Activated gamma-delta T cell treated with Interleukin-2 at 50 U/mL for 16 hours (primary cell): ENCODE results near the gene ZNF365.
"Not testable (repeated sequence)": the region's sequence is repeated elsewhere in the genome, so short reads cannot be mapped to it uniquely, and the experiment has no call there.

Source experiments
- DNase-seq: peaks from one replicate; pipeline ENCODE4 v3.0.0-alpha.2; 2020

ZNF365 gene, protein sequence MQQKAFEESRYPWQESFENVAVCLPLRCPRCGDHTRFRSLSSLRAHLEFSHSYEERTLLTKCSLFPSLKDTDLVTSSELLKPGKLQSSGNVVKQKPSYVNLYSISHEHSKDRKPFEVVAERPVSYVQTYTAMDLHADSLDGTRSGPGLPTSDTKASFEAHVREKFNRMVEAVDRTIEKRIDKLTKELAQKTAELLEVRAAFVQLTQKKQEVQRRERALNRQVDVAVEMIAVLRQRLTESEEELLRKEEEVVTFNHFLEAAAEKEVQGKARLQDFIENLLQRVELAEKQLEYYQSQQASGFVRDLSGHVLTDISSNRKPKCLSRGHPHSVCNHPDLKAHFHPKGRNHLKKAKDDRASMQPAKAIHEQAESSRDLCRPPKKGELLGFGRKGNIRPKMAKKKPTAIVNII

DNA sequence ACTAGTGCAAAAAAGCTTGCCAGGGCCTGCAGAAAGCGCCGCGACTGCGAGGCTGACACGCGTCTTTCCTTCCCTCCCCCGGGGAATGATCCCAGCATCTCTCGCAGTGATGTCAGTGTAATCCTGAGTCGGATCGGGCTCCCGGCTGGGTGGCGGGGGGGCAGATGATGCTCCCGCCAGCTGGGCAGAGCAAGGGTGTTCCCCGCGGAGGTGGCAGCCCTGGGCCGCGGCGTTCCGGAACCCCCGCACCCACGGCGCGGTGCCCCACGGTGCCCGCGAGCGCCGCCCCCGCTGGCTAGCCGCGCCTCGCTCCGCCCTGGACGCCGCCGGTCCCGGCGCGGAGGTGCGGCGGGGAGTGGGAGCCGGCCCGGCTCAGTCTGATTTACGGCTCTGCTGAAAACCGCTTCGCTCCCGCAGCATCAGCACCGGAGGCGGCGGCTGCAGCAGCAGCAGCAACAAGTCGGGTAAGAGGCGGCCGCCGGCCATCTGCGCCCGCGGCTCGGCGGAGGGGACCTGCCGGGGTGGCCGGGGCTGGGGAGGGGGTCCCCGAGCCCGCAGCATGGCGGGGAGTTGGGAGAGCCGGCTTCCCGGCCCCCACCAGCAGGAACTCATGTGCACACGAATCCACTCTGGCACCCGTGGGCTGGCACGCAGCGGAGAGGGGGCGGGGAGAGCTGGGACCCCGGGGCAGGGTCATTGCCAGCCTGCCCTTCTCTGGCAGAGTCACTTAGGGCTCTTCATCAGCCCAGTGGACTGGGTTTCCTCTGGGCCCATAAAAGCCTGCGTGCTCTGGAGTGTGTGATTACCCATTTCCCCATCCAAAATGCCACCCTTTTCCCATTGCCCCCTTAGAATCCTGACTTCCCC lies at the start of gene ZNF365:
Gene ZNF365, plus strand, starts transcription at position 375 of the 867 bp plus-strand sequence. CDS start 1,825 bp downstream, outside the sequence.
- DNase-seq, result peak; percentile 21

GRCh38 chr10:62326176-62326575 lies 48.0 kb upstream of the ZNF365 start:
- no peak for DNase-seq

GRCh38 chr10:62327885-62328284 lies 46.3 kb upstream of the ZNF365 start:
- no peak for DNase-seq

DNA sequence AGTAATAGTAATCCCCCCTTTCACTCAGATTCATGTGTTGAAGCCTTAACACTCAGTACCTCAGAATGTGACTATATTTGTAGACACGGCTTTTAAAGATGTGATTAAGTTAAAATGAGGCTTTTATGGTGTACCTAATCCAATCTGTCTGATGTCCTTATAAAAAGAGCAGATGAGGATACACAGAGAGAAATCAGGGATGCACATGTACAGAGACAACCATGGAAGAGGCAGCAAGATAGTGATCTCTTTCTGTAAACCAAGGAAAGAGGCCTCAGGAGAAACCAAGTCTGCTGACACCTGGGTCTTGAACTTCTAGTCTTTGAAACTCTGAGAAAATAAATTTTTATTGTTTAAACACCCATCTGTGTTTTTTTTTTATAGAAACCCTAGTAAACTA lies 44.0 kb upstream of the ZNF365 start:
- DNase-seq, result no peak

DNA sequence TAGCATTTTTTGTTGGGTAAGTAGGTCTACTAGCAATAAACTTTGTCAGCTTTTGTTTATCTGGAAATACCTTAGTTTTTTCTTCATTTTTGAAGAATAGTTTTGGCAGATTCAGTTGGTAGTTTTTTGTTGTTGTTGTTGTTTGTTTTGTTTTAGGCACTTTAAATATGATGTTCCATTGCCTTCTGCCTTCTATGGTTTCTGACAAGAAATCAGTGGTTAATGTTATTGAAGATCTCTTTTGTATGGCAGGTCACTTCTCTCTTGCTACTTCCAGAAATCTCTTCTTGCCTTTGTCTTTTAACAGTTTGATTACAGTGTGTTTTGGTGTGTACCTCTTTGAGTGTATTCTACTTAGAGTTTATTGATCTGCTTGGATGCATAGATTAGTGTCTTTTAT lies 41.8 kb upstream of the ZNF365 start:
- no peak for DNase-seq

- no peak for DNase-seq
Measured at GRCh38 chr10:62333135-62333889, 40.9 kb upstream of the ZNF365 start.

DNA sequence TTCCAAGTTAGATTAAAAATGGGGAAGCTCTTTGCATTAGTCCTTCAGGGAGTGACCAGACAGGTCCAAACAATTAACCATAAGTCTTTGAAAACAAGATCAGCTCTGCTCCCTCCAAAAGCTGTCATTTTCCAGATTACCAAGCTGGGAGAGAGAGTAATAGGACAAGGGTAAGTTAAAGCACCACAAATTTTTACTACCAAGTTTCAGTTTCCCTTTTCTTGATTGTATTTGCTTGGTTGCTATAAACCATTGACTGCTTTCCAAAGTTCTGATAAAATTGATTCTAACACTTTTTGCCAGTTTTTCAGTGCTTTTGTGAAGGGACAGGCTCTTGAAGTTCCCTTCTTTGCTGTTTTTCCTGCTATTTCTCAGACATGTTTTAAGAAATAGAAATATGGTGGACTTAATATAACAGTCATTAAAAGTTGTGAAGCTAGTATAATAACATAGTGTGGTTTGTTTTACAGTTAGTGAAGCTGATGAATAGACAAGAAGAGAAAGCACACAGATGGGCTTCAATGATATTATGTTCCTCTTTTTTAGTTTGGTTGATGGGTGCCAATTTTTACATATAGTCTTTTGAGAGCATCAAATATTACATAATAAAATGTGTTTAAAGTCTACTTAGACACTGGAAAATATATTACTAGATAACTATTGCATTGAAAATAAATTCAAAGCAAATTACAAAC lies 40.0 kb upstream of the ZNF365 start:
- no peak for DNase-seq

- DNase-seq, result no peak
Measured at GRCh38 chr10:62335326-62335725, 38.8 kb upstream of the ZNF365 start.

DNA sequence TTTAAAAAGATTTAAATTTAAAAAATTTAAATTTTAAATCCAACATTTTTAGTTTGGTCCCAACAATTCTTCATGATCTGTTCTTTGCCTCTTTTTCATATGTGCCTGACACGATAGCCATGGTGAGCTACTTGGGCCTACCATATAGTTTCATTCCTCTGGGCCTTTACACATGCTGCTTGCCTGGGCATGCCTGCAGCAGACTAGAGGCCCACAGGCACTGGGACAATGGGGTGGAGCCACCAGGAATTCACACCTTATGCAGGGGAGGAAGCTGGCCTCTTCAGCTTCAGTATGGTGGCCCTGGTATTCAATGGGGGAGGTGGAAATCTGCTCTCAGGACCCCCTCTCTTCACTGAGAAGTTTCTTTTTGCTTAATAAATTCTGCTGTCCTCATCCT lies 37.8 kb upstream of the ZNF365 start:
- no peak for DNase-seq

DNA sequence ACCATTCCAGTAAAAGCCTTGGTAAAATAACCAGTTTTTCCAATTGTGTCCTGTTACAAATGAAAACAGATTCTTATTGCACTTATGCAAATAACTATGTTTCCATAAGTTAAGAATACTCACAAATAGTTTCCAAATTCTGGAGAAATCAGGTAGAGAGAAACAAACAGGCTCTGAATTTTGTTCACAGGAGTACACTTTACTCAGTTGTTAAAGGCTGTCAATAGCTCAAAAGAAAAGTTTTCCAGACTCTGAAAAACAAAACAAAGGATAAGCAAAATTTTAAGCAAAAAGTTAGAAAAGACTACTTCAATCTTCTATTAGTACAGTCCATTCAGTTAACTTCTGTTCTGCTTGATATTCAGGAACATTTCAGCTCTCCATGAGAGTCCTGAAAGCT lies 32.8 kb upstream of the ZNF365 start:
- no peak for DNase-seq

DNA sequence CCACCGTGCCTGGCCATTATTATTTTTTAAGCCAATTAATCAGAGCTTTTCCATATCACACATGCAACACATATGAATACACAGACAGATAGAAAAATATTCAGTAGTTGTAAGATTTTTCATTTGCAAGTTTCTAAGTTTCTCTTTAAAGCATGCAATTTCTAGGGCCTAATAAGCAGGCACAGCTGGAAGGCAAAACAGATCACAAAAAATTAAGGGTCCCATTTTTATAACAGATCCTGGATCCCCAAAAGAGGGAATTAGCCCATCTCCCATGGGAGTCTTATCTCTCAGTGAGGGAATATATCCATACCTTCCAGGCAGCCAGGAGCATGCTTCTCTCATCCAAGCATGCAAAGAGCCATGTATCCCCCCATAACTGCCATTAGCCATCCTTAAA lies 31.2 kb upstream of the ZNF365 start:
- no peak for DNase-seq

DNA sequence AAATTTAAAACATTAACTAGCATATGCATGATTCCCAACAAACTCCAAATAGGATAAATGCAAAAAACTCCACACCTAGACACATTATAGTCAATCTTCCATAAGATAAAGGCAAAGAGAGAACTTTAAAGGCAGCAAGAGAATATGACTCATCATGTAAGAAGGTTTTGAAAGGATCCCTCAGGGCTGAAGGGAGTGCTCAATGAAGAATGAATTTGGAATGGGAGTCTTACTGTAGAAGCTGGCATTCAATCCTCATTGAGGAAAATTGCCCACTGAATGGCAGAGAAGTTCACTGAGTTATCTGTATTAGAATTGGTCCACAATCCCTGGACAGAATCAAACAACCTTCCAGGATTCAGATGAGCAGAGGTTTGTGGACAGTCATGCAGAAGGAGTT lies 26.1 kb upstream of the ZNF365 start:
- DNase-seq, result no peak

DNA sequence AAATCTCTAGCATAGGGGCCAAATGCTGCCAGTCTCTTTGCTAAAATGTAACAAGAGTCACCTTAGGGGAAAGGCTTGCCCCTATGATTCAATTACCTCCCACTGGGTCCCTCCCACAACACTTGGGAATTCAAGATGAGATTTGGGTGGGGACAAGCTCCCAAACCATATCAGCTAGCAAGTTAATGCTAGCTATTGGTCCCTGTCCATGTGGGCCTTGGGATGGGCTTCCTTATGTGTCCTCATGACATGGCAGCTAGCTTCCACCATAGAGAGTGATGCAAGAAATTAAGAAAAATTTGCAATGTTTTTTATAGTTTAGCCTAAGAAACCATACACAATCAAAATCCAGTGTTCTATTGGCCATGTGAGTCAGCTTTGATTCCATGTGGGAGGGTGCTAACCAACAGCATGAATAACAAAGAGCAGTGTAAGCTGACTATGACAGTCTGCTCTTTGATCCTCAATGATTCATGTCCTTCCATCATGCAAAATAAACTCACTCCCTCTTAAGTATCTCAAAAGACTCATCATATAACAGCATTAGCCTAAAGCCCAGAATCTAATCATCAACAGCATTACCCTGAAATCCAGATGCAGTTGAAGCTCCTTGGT lies 21.7 kb upstream of the ZNF365 start:
- no peak for DNase-seq

DNA sequence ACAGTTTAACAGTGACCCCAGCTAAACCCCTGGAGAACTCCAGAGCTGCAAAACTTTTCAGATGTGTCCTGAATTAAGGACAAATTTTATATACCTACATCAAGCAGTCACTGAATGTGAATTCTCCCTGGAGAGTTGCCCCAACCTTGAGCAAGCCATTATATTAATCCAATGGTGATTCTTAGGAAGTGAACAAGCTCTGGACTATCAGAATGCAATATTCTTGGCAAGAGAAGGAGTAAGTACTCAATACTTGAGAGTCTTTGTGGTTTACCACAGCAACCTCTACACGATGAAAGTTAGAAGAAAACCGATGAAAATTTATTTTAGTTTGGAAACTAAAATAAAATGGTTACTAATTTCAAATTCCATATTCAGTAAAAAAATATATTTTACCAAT lies 19.3 kb upstream of the ZNF365 start:
- DNase-seq, result no peak

DNA sequence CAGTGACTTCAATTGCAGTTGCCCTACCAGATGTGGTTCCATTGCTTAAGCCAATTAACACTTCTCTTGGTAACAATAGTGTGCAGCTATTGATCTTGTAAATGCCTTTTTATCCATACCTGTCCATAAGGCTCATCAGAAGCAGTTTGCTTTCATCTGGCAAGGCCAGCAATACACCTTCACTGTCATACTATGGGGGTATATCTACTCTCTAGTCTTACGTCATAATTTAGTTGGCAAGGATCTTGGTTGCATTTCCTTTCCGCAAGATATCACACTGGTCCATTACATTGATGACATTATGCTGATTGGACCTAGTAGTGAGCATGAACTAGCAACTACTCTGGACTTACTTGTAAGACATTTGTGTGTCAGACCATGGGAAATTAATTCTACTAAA lies 17.7 kb upstream of the ZNF365 start:
- no peak for DNase-seq

DNA sequence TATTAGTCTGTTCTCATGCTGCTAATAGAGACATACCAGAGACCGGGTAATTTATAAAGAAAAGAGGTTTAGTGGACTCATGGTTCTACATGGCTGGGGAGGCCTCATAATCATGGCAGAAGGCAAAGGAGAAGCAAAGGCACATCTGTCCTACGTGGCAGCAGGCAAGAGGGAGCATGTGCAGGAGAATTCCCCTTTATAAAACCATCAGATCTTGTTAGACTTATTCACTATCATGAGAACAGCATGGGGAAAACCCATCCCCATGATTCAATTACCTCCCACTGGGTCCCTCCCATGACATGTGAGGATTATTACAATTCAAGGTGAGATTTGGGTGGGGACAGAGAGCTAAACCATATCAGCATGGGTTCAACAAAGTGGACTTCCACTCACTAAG lies 16.0 kb upstream of the ZNF365 start:
- DNase-seq, result not testable (repeated sequence)

GRCh38 chr10:62373639-62373994 lies 552 bp upstream of the ZNF365 start:
- no peak for DNase-seq

DNA sequence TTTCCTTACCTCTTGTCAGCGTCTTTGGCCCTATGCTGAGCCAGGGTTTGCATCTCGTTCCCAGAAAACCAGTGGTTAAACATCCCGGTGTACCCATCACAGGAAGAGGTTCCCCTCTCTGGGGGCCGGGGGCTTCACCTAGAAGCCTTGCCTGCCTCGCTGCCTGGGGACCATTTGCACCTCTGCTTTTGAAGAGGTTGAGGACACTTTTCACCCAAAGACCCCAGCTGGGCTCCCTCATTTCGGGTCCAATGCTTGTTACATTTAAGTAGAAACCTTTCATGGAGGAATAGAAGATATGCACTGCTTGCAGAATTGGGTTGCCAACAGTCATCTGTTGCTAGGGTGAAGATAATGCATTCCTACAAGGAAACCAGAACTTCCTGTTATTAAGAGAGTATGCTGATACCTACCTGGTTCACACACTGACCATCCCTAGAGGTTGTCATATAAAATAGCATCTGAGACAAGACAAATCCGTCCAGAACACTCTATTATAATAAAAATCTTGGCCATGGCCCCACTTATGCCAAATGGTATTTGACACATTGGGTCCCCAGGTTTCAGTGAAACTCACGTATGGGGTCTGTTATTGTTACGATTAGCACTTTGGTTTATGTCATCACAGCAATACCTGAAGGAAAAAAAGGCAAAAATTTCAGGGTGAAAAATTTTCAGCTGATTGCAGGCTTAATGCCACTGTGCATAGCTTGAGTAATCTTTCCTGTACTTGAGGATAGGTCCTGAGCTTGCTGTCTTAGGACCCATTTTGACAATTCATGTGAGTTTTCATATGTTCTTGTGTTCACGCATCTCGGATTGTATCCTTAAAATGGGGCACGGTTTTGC lies 917 bp downstream of the ZNF365 start:
- no peak for DNase-seq

DNA sequence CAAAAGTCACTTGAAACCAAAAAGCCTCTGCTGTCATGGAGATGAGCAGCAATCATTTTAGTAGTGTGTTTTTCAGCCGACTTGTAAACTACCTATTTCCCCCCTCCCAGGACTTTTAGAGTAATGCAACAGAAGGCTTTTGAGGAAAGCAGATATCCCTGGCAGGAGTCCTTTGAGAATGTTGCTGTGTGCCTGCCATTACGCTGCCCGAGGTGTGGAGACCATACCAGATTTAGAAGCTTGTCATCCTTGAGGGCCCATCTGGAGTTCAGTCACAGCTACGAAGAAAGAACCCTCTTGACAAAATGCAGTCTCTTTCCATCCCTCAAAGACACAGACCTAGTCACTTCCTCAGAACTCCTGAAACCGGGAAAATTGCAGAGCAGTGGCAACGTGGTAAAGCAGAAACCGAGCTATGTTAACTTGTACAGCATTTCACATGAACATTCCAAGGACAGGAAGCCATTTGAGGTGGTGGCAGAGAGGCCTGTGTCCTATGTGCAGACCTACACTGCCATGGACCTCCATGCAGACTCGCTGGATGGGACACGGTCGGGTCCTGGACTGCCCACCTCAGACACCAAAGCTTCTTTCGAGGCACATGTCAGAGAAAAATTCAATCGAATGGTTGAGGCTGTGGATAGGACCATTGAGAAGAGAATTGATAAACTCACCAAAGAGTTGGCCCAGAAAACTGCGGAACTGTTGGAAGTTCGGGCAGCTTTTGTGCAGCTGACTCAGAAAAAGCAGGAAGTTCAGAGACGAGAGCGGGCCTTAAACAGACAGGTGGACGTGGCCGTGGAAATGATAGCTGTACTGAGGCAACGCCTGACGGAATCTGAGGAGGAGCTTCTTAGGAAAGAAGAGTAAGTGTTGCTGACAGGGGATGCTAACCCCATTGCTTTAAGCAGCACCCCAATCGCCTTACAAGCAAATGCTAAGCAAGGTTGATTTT lies 2.2 kb downstream of the ZNF365 start:
- no peak for DNase-seq

- DNase-seq, result no peak
Measured at GRCh38 chr10:62377026-62377415, 2.9 kb downstream of the ZNF365 start.
